ENCODE measurements around the gene ADAMTS5. TPM values are rescaled to one million over a fixed set of nuclear protein-coding genes. Genes with fewer than 3 reads are reported as not detected.

ADAMTS5 gene
- total RNA-seq, 1 experiment from 2014 or later = 0.05 TPM

- no TSS peak for BruUV-seq (replicated peaks)
- no peak for DNase-seq (ENCODE audit: low read depth, low spot score)
- intact Hi-C loops (cut with micrococcal nuclease; ENCODE audit: unreplicated experiment) (no loop called here), in situ Hi-C loops (cut with HindIII; ENCODE audit: low pct_unique_long_range_greater_than_20kb, low sequenced_read_pairs) (no loop called here)
- Histone ChIP-seq H3K27ac (ENCODE audit: low read length) (no peak overlapping the region), H3K9me3 (ENCODE audit: control insufficient read depth, insufficient read depth, low read depth, low read length) (no peaks in the 10 kb centered on the region), H3K27me3 (ENCODE audit: control insufficient read depth, insufficient read depth, low read length) (no peaks in the 10 kb centered on the region), H3K4me3 (ENCODE audit: low read depth in 2 of 2, low read length in 2 of 2) (no peak overlapping the region), H3K36me3 (ENCODE audit: control insufficient read depth, insufficient read depth, low read length) (no peaks in the 10 kb centered on the region), H3K4me1 (ENCODE audit: control insufficient read depth, insufficient read depth, low read length) (no peaks in the 10 kb centered on the region)
- POLR2A ChIA-PET = interaction anchor here (0.7 kb wide), 1 partner anchor 165 kb away, joined by 5 read pairs; no protein-coding TSS in a partner anchor
- no peak for TF ChIP-seq POLR2AphosphoS5 (IDR thresholded peaks at IDR 0.05; ENCODE audit: low read depth, low read length)
- no peak for ATAC-seq
- CTCF ChIA-PET = no interaction called here
Observed at GRCh38 chr21:26948194-26948593, 18.7 kb downstream of the ADAMTS5 start.

DNA sequence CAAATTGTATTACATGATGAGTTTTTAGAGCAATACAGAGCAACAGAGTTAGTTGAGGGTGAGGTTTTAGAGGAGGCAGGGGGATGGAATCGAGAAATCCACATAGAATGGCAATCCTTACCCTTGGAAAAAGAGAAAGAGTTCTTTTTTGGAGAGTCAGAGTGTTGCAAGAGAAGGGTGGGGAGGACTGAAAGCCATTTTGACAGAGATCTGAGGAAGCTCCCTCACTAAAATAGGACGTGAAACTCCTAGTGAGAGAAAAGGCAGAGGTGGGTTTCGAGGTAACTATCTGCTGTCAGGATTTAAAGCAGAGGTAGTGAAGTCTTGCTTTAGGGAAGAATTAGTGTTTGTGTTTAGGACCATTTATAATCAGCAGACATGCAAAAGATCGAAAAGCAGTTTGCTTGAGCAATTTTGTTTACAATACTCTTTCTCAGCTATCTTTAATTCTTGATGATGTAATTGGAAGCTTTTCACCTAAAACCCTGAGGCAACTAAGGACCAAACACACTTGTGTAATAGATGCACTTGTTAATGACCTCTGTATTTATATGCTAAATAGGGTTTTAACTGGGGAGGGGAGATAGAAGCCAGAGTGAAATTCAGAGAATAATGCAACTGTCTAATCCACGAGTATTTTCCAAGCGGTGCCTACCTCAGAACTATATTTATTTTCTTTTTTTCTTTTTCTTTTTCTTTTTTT is 20.0 kb downstream of the ADAMTS5 start:
- ChIA-PET POLR2A (no interaction called here), CTCF (no interaction called here)
- TF ChIP-seq SIN3A (IDR thresholded peaks at IDR 0.05; ENCODE audit: borderline replicate concordance, insufficient read depth, low read depth, low read length) (no peak), POLR2AphosphoS5 (IDR thresholded peaks at IDR 0.05; ENCODE audit: low read depth, low read length) (no peak), TCF7L2 (IDR thresholded peaks at IDR 0.05; ENCODE audit: low read depth, low read length) (no peak), REST (IDR thresholded peaks at IDR 0.05; ENCODE audit: insufficient read depth in 1 of 2, low read depth in 2 of 2, low read length in 1 of 2) (no peak)
- TF ChIP-seq, protein P1, sequence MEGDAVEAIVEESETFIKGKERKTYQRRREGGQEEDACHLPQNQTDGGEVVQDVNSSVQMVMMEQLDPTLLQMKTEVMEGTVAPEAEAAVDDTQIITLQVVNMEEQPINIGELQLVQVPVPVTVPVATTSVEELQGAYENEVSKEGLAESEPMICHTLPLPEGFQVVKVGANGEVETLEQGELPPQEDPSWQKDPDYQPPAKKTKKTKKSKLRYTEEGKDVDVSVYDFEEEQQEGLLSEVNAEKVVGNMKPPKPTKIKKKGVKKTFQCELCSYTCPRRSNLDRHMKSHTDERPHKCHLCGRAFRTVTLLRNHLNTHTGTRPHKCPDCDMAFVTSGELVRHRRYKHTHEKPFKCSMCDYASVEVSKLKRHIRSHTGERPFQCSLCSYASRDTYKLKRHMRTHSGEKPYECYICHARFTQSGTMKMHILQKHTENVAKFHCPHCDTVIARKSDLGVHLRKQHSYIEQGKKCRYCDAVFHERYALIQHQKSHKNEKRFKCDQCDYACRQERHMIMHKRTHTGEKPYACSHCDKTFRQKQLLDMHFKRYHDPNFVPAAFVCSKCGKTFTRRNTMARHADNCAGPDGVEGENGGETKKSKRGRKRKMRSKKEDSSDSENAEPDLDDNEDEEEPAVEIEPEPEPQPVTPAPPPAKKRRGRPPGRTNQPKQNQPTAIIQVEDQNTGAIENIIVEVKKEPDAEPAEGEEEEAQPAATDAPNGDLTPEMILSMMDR (IDR thresholded peaks at IDR 0.05) = no peak
- H3K27ac ChIP-seq (ENCODE audit: low read length) = no peak overlapping the region
- BruUV-seq (replicated peaks) = no TSS peak
- intact Hi-C loops (cut with micrococcal nuclease; ENCODE audit: unreplicated experiment) (no loop called here), in situ Hi-C loops (cut with HindIII; ENCODE audit: low pct_unique_long_range_greater_than_20kb, low sequenced_read_pairs) (no loop called here)
- no peaks in the 10 kb centered on the region for H3K9me3 ChIP-seq (ENCODE audit: control insufficient read depth, insufficient read depth, low read depth, low read length)
- DNase-seq (ENCODE audit: low read depth, low spot score) = no peak
- no peaks in the 10 kb centered on the region for H3K4me1 ChIP-seq (ENCODE audit: control insufficient read depth, insufficient read depth, low read length)
- ATAC-seq = no peak
- no peaks in the 10 kb centered on the region for H3K27me3 ChIP-seq (ENCODE audit: control insufficient read depth, insufficient read depth, low read length)
- no peaks in the 10 kb centered on the region for H3K36me3 ChIP-seq (ENCODE audit: control insufficient read depth, insufficient read depth, low read length)
- no peak overlapping the region for H3K4me3 ChIP-seq (ENCODE audit: low read depth in 2 of 2, low read length in 2 of 2)

DNA sequence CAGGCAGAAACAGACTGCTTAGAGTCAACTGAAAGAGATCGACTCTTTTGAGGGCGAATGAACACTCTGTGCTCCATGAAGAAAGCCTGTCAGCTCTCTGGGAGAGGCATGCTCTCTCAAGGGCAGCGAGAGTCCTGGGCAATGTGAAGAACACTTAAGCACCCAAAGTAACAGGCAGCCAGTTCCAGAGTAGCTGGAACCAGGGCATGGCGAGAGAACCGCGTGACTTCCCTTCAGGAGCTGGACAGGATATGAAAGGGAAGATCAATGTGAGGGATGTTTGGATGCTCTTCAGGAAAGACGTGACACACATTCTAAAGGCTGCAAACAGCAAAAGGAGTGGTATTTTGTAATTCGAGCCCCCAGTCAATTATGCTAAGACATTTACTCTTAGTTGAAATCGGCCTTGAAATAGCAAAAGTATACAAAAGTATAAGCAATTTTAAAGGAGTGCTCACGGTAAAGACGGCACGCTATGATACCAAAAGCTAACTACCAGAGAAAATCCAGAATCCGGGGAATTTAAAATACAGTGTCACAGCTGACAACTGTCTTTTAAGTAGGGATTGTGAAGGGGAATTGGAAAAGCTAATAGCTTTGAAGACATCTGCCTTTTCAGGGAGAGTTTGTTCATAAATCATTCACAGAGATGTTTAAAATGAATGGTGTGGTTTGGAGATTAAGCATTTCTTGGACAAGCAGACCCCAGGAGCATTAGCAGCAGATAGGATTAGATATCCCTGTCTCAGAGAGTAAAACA is 20.8 kb downstream of the ADAMTS5 start:
- no peak for TF ChIP-seq REST (IDR thresholded peaks at IDR 0.05; ENCODE audit: insufficient read depth in 1 of 2, low read depth in 2 of 2, low read length in 1 of 2)
- TF ChIP-seq POLR2AphosphoS5 (IDR thresholded peaks at IDR 0.05; ENCODE audit: low read depth, low read length) = no peak
- TF ChIP-seq, protein P1 (IDR thresholded peaks at IDR 0.05) = no peak
- TF ChIP-seq TCF7L2 (IDR thresholded peaks at IDR 0.05; ENCODE audit: low read depth, low read length) = no peak
- TF ChIP-seq SIN3A (IDR thresholded peaks at IDR 0.05; ENCODE audit: borderline replicate concordance, insufficient read depth, low read depth, low read length) = no peak
- no peak overlapping the region for H3K27ac ChIP-seq (ENCODE audit: low read length)
- no peaks in the 10 kb centered on the region for H3K36me3 ChIP-seq (ENCODE audit: control insufficient read depth, insufficient read depth, low read length)
- BruUV-seq (replicated peaks) = no TSS peak
- intact Hi-C loops (cut with micrococcal nuclease; ENCODE audit: unreplicated experiment) (no loop called here), in situ Hi-C loops (cut with HindIII; ENCODE audit: low pct_unique_long_range_greater_than_20kb, low sequenced_read_pairs) (no loop called here)
- CTCF ChIA-PET = no interaction called here
- POLR2A ChIA-PET = no interaction called here
- no peak overlapping the region for H3K4me3 ChIP-seq (ENCODE audit: low read depth in 2 of 2, low read length in 2 of 2)
- H3K9me3 ChIP-seq (ENCODE audit: control insufficient read depth, insufficient read depth, low read depth, low read length) = no peaks in the 10 kb centered on the region
- DNase-seq (ENCODE audit: low read depth, low spot score) (no peak), ATAC-seq (no peak)
- H3K27me3 ChIP-seq (ENCODE audit: control insufficient read depth, insufficient read depth, low read length) = no peaks in the 10 kb centered on the region
- no peaks in the 10 kb centered on the region for H3K4me1 ChIP-seq (ENCODE audit: control insufficient read depth, insufficient read depth, low read length)
